ENCODE measurements around the gene NR3C2.
A peak's percentile ranks its signal among the peaks of the same experiment; 100 is the strongest.

NR3C2 gene

GRCh38 chr4:148443512-148444295 is 1.5 kb upstream of the NR3C2 start:
- CTCF ChIA-PET, result interaction anchor here (1.8 kb wide), 1 partner anchor 387 kb away, joined by 10 read pairs; no protein-coding TSS in a partner anchor
- peak overlapping the region; percentile 96 for H3K27ac Mint-ChIP-seq
- DNase-seq, result peak; percentile 45
- peaks cover 52% of the 10 kb centered on the region for H3K27me3 Mint-ChIP-seq
- H3K4me1 Mint-ChIP-seq, result peaks cover 33% of the 10 kb centered on the region
- no peaks in the 10 kb centered on the region for H3K36me3 Mint-ChIP-seq
- no peaks in the 10 kb centered on the region for H3K9me3 Mint-ChIP-seq
- H3K4me3 Mint-ChIP-seq, result peak overlapping the region; percentile 99

- Mint-ChIP-seq H3K27ac (peak overlapping the region; percentile 96), H3K4me3 (peak overlapping the region; percentile 99), H3K4me1 (peaks cover 33% of the 10 kb centered on the region), H3K36me3 (no peaks in the 10 kb centered on the region), H3K9me3 (no peaks in the 10 kb centered on the region), H3K27me3 (peaks cover 52% of the 10 kb centered on the region)
- DNase-seq, result no peak
- CTCF ChIA-PET, result interaction anchor here (1.8 kb wide), 1 partner anchor 386 kb away, joined by 10 read pairs; no protein-coding TSS in a partner anchor
Measured at GRCh38 chr4:148442832-148443511, 758 bp upstream of the NR3C2 start.

- Mint-ChIP-seq H3K4me1 (peaks cover 26% of the 10 kb centered on the region), H3K27me3 (peaks cover 40% of the 10 kb centered on the region), H3K4me3 (peak overlapping the region; percentile 99), H3K9me3 (no peaks in the 10 kb centered on the region), H3K36me3 (no peaks in the 10 kb centered on the region), H3K27ac (peak overlapping the region; percentile 22)
- DNase-seq, result no peak
- CTCF ChIA-PET, result interaction anchor here (1.4 kb wide), 1 partner anchor 9 kb away, joined by 3 read pairs; no protein-coding TSS in a partner anchor
Measured at GRCh38 chr4:148441624-148441985, 609 bp downstream of the NR3C2 start.

GRCh38 chr4:148438047-148438446 is 4.2 kb downstream of the NR3C2 start:
- CTCF ChIA-PET, result no interaction called here
- Mint-ChIP-seq H3K4me3 (no peak overlapping the region), H3K36me3 (no peaks in the 10 kb centered on the region), H3K27me3 (peaks cover 23% of the 10 kb centered on the region), H3K9me3 (no peaks in the 10 kb centered on the region), H3K4me1 (peaks cover 23% of the 10 kb centered on the region), H3K27ac (no peak overlapping the region)
- no peak for DNase-seq

- Mint-ChIP-seq H3K9me3 (no peaks in the 10 kb centered on the region), H3K27me3 (peaks cover 17% of the 10 kb centered on the region), H3K4me3 (no peak overlapping the region), H3K27ac (no peak overlapping the region), H3K4me1 (peaks cover 23% of the 10 kb centered on the region), H3K36me3 (no peaks in the 10 kb centered on the region)
- CTCF ChIA-PET, result no interaction called here
- DNase-seq, result no peak
Measured at GRCh38 chr4:148437439-148437838, 4.8 kb downstream of the NR3C2 start.

- CTCF ChIA-PET, result interaction anchor here (0.5 kb wide), 1 partner anchor 35 kb away, joined by 3 read pairs; no protein-coding TSS in a partner anchor
- Mint-ChIP-seq H3K9me3 (no peaks in the 10 kb centered on the region), H3K27ac (no peak overlapping the region), H3K36me3 (no peaks in the 10 kb centered on the region), H3K4me1 (peaks cover 18% of the 10 kb centered on the region), H3K27me3 (peaks cover 8% of the 10 kb centered on the region), H3K4me3 (no peak overlapping the region)
- DNase-seq, result no peak
Measured at GRCh38 chr4:148436512-148436911, 5.7 kb downstream of the NR3C2 start.

- H3K4me1 Mint-ChIP-seq, result peaks cover 13% of the 10 kb centered on the region
- no peak for DNase-seq
- CTCF ChIA-PET, result interaction anchor here (0.5 kb wide), 1 partner anchor 34 kb away, joined by 3 read pairs; no protein-coding TSS in a partner anchor
- no peaks in the 10 kb centered on the region for H3K36me3 Mint-ChIP-seq
- no peaks in the 10 kb centered on the region for H3K9me3 Mint-ChIP-seq
- no peak overlapping the region for H3K27ac Mint-ChIP-seq
- peaks cover 6% of the 10 kb centered on the region for H3K27me3 Mint-ChIP-seq
- H3K4me3 Mint-ChIP-seq, result no peak overlapping the region
Measured at GRCh38 chr4:148435654-148436406, 6.4 kb downstream of the NR3C2 start.

- Mint-ChIP-seq H3K36me3 (no peaks in the 10 kb centered on the region), H3K9me3 (no peaks in the 10 kb centered on the region), H3K4me1 (peaks cover 8% of the 10 kb centered on the region), H3K27me3 (peaks cover 1% of the 10 kb centered on the region), H3K27ac (no peak overlapping the region), H3K4me3 (no peak overlapping the region)
- no peak for DNase-seq
- CTCF ChIA-PET, result no interaction called here
Measured at GRCh38 chr4:148434075-148434773, 8.0 kb downstream of the NR3C2 start.

GRCh38 chr4:148431401-148431800 is 10.8 kb downstream of the NR3C2 start:
- Mint-ChIP-seq H3K4me3 (no peak overlapping the region), H3K36me3 (no peaks in the 10 kb centered on the region), H3K27ac (no peak overlapping the region), H3K4me1 (peaks cover 8% of the 10 kb centered on the region), H3K9me3 (no peaks in the 10 kb centered on the region), H3K27me3 (no peaks in the 10 kb centered on the region)
- no peak for DNase-seq
- CTCF ChIA-PET, result no interaction called here

GRCh38 chr4:148430854-148431253 is 11.4 kb downstream of the NR3C2 start:
- Mint-ChIP-seq H3K36me3 (no peaks in the 10 kb centered on the region), H3K27me3 (no peaks in the 10 kb centered on the region), H3K9me3 (no peaks in the 10 kb centered on the region), H3K4me1 (peaks cover 8% of the 10 kb centered on the region), H3K27ac (no peak overlapping the region), H3K4me3 (no peak overlapping the region)
- CTCF ChIA-PET, result no interaction called here
- no peak for DNase-seq

GRCh38 chr4:148429206-148429605 is 13.0 kb downstream of the NR3C2 start:
- Mint-ChIP-seq H3K27ac (no peak overlapping the region), H3K36me3 (no peaks in the 10 kb centered on the region), H3K9me3 (no peaks in the 10 kb centered on the region), H3K4me3 (no peak overlapping the region), H3K27me3 (no peaks in the 10 kb centered on the region), H3K4me1 (peaks cover 4% of the 10 kb centered on the region)
- CTCF ChIA-PET, result no interaction called here
- DNase-seq, result no peak

GRCh38 chr4:148426643-148427042 is 15.6 kb downstream of the NR3C2 start:
- DNase-seq, result no peak
- Mint-ChIP-seq H3K27me3 (no peaks in the 10 kb centered on the region), H3K9me3 (no peaks in the 10 kb centered on the region), H3K36me3 (no peaks in the 10 kb centered on the region), H3K4me3 (no peak overlapping the region), H3K27ac (no peak overlapping the region), H3K4me1 (peaks cover 10% of the 10 kb centered on the region)
- CTCF ChIA-PET, result no interaction called here

- CTCF ChIA-PET, result no interaction called here
- H3K27me3 Mint-ChIP-seq, result no peaks in the 10 kb centered on the region
- no peaks in the 10 kb centered on the region for H3K9me3 Mint-ChIP-seq
- H3K4me1 Mint-ChIP-seq, result peaks cover 10% of the 10 kb centered on the region
- H3K36me3 Mint-ChIP-seq, result no peaks in the 10 kb centered on the region
- no peak for DNase-seq
- no peak overlapping the region for H3K27ac Mint-ChIP-seq
- H3K4me3 Mint-ChIP-seq, result no peak overlapping the region
Measured at GRCh38 chr4:148425327-148426110, 16.7 kb downstream of the NR3C2 start.
